Uterus (tissue), 2 donors: Measurements from ENCODE around the gene ABCB6.

Source experiments
- CTCF ChIP-seq, 4 experiments: fragments of 200-600 bp in 2 of 4; fragments of 450-650 bp in 2 of 4; sonication (generic) in 2 of 4; IDR thresholded peaks; one replicate each; pipeline ENCODE4 v1.5.1; 2016 to 2019; ENCODE audit warnings: antibody characterized with exemption in 4 of 4, mild to moderate bottlenecking in 2 of 4, moderate library complexity in 1 of 4
- POLR2A ChIP-seq, 2 donors: fragments of 450-650 bp; IDR thresholded peaks; one replicate each; pipeline ENCODE4 v1.6.1; 2016; ENCODE audit warnings: antibody characterized with exemption in 2 of 2, mild to moderate bottlenecking in 1 of 2, moderate library complexity in 1 of 2

GRCh38 chr2:219214141-219214540, 4.6 kb downstream of the ABCB6 start:
- no peak for TF ChIP-seq CTCF (IDR thresholded peaks at IDR 0.05)
- TF ChIP-seq POLR2A (IDR thresholded peaks at IDR 0.05) = no peak
